Hepatocyte (in vitro differentiated cells): Measurements from ENCODE around the gene DNAH11. TPM values are rescaled to one million over a fixed set of nuclear protein-coding genes. Genes with fewer than 3 reads are reported as not detected.

Source experiments
- DNase-seq: peaks from one replicate; pipeline ENCODE4 v3.0.0-alpha.2; 2016; ENCODE audit warnings: low spot score
- H2AFZ ChIP-seq: fragments of 200-600 bp; sonication (generic); 2 replicates; pipeline ENCODE4 v1.6.0; 2016; ENCODE audit warnings: antibody characterized with exemption, mild to moderate bottlenecking
- H3K27ac ChIP-seq: fragments of 200-600 bp; sonication (generic); 2 replicates; pipeline ENCODE4 v1.5.1; 2016; ENCODE audit warnings: mild to moderate bottlenecking
- H3K27me3 ChIP-seq: fragments of 200-600 bp; sonication (generic); 2 replicates; pipeline ENCODE4 v1.6.1; 2016
- H3K36me3 ChIP-seq: fragments of 200-600 bp; sonication (generic); replicated peaks from 2 replicates; pipeline ENCODE4 v1.5.1; 2016; ENCODE audit warnings: low read depth; ENCODE audit not compliant: insufficient read depth
- H3K4me1 ChIP-seq: fragments of 200-600 bp; sonication (generic); 2 replicates; pipeline ENCODE4 v1.5.1; 2016; ENCODE audit warnings: mild to moderate bottlenecking, moderate library complexity; ENCODE audit not compliant: insufficient read depth
- H3K4me2 ChIP-seq: fragments of 200-600 bp; sonication (generic); 2 replicates; pipeline ENCODE4 v1.6.0; 2016
- H3K4me3 ChIP-seq: fragments of 200-600 bp; sonication (generic); 2 replicates; pipeline ENCODE4 v1.5.1; 2016; ENCODE audit warnings: mild to moderate bottlenecking
- H3K79me2 ChIP-seq: fragments of 200-600 bp; sonication (generic); 2 replicates; pipeline ENCODE4 v1.6.0; 2017; ENCODE audit warnings: mild to moderate bottlenecking
- H3K9me2 ChIP-seq: fragments of 200-600 bp; sonication (generic); replicated peaks from 2 replicates; pipeline ENCODE4 v1.6.0; 2017; ENCODE audit warnings: mild to moderate bottlenecking; ENCODE audit not compliant: insufficient read depth
- H3K9me3 ChIP-seq: fragments of 200-600 bp; sonication (generic); 2 replicates; pipeline ENCODE4 v1.5.1; 2016; ENCODE audit warnings: low read depth, mild to moderate bottlenecking
- H4K20me1 ChIP-seq: fragments of 200-600 bp; sonication (generic); 2 replicates; pipeline ENCODE4 v1.6.0; 2016; ENCODE audit warnings: mild to moderate bottlenecking; ENCODE audit not compliant: insufficient read depth, poor library complexity, severe bottlenecking
- CTCF ChIP-seq: fragments of 200-600 bp; sonication (generic); IDR thresholded peaks from 2 replicates; pipeline ENCODE4 v1.5.1; 2016; ENCODE audit warnings: antibody characterized with exemption, mild to moderate bottlenecking; ENCODE audit not compliant: poor library complexity
- EZH2 ChIP-seq: fragments of 200-600 bp; sonication (generic); IDR thresholded peaks from 2 replicates; pipeline ENCODE4 v1.6.1; 2016; ENCODE audit warnings: antibody characterized with exemption, mild to moderate bottlenecking, borderline replicate concordance
- EZH2phosphoT487 ChIP-seq: fragments of 200-600 bp; sonication (generic); IDR thresholded peaks from one replicate; pipeline ENCODE4 v1.6.1; 2018; ENCODE audit warnings: antibody characterized with exemption, mild to moderate bottlenecking, low read depth, moderate library complexity; ENCODE audit not compliant: unreplicated experiment, severe bottlenecking
- WGBS: methylation state at CpG from one replicate; pipeline ENCODE4 v1.1.6; 2016; ENCODE audit warnings: low lambda C conversion rate; ENCODE audit errors: missing lambda C conversion rate; 5-methylcytosine and 5-hydroxymethylcytosine counted together
- polyA plus RNA-seq: library from polyadenylated mRNA; unstranded; fragments of >200 nt; fragmentation: Nextera tagmentation; extraction: Ambion mirVana; gene quantifications from 2 replicates; pipeline ENCODE4 v1.2.1, GENCODE V29; 2016
- total RNA-seq: library from RNA; depleted of rRNA; stranded (reverse); fragments of >200 nt; gene quantifications from 2 replicates; pipeline ENCODE4 v1.2.3, GENCODE V29; 2014

Gene DNAH11
- total and polyA plus RNA-seq, 2 experiments from 2014 or later, result 0.43 to 1.3 TPM

DNA sequence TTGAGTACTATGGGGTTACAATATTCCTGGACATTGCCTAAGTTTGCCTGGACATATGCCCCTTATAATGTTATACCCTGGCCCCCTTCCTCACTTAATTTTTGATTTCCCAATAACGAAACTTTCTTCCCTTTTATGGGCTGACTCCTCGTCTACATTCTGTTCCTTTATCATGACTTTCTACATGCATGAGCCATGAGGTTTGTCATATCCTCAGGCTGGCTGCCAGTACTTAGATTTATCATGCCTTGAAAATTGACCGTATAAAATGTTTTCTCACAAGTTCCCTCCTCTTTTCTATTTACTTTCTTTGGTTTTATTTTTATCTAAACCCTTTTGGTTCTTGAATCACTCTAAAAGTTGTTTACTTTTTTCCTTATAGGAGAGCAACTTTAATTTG lies 4.7 kb downstream of the DNAH11 start:
- Histone ChIP-seq H3K4me2 (no peak overlapping the region), H3K9me2 (no peaks in the 10 kb centered on the region), H3K9me3 (no peaks in the 10 kb centered on the region), H3K36me3 (no peaks in the 10 kb centered on the region), H3K79me2 (no peaks in the 10 kb centered on the region), H3K27ac (no peak overlapping the region), H3K27me3 (peaks cover 41% of the 10 kb centered on the region), H2AFZ (no peak overlapping the region), H3K4me1 (peaks cover 10% of the 10 kb centered on the region), H4K20me1 (no peaks in the 10 kb centered on the region), H3K4me3 (no peak overlapping the region)
- no peak for DNase-seq
- TF ChIP-seq EZH2 (no peak), EZH2phosphoT487 (no peak), CTCF (no peak)
- WGBS, result 73% methylated on average over 3 of the region's 3 CpGs

GRCh38 chr7:21548491-21548890 lies 5.7 kb downstream of the DNAH11 start:
- DNase-seq, result no peak
- 67% methylated on average over 3 of the region's 3 CpGs for WGBS
- no peak for TF ChIP-seq CTCF
- H3K27ac ChIP-seq, result no peak overlapping the region
- H2AFZ ChIP-seq, result no peak overlapping the region
- peaks cover 4% of the 10 kb centered on the region for H3K4me1 ChIP-seq
- no peak overlapping the region for H3K4me3 ChIP-seq
- no peaks in the 10 kb centered on the region for H3K36me3 ChIP-seq
- H3K27me3 ChIP-seq, result peaks cover 31% of the 10 kb centered on the region
- no peaks in the 10 kb centered on the region for H3K79me2 ChIP-seq
- H3K4me2 ChIP-seq, result no peak overlapping the region
- H3K9me2 ChIP-seq, result no peaks in the 10 kb centered on the region
- H3K9me3 ChIP-seq, result no peaks in the 10 kb centered on the region
- H4K20me1 ChIP-seq, result no peaks in the 10 kb centered on the region

- WGBS, result 95% methylated on average over 3 of the region's 3 CpGs
- Histone ChIP-seq H3K4me1 (no peaks in the 10 kb centered on the region), H2AFZ (no peak overlapping the region), H3K4me3 (no peak overlapping the region), H3K79me2 (no peaks in the 10 kb centered on the region), H3K36me3 (no peaks in the 10 kb centered on the region), H3K9me3 (no peaks in the 10 kb centered on the region), H3K4me2 (no peak overlapping the region), H3K9me2 (no peaks in the 10 kb centered on the region), H3K27me3 (peaks cover 15% of the 10 kb centered on the region), H3K27ac (no peak overlapping the region), H4K20me1 (no peaks in the 10 kb centered on the region)
- no peak for DNase-seq
- TF ChIP-seq CTCF, result no peak
- TF ChIP-seq EZH2, result no peak
- no peak for TF ChIP-seq EZH2phosphoT487
Observed at GRCh38 chr7:21550076-21550475, 7.2 kb downstream of the DNAH11 start.

- WGBS, result 43% methylated on average over 6 of the region's 6 CpGs
Observed at GRCh38 chr7:21550821-21551531, 8.1 kb downstream of the DNAH11 start.

More at GRCh38 chr7:21550821-21551531, 8.1 kb downstream of the DNAH11 start:
- no peaks in the 10 kb centered on the region for H3K4me1 ChIP-seq
- peak overlapping the region; percentile 9 for H3K27ac ChIP-seq
- no peak overlapping the region for H2AFZ ChIP-seq
- H3K9me3 ChIP-seq, result no peaks in the 10 kb centered on the region
- no peaks in the 10 kb centered on the region for H4K20me1 ChIP-seq
- peak; percentile 13 for DNase-seq
- H3K79me2 ChIP-seq, result no peaks in the 10 kb centered on the region
- no peaks in the 10 kb centered on the region for H3K9me2 ChIP-seq
- TF ChIP-seq CTCF (peak; percentile 9), EZH2 (no peak)
- H3K27me3 ChIP-seq, result peaks cover 6% of the 10 kb centered on the region
- H3K4me3 ChIP-seq, result no peak overlapping the region
- no peaks in the 10 kb centered on the region for H3K36me3 ChIP-seq
- H3K4me2 ChIP-seq, result no peak overlapping the region
